ENCODE data around the gene B3GNT4. TPM values are rescaled to one million over a fixed set of nuclear protein-coding genes. Genes with fewer than 3 reads are reported as not detected.
A peak's percentile ranks its signal among the peaks of the same experiment; 100 is the strongest.

The B3GNT4 gene
- total and polyA plus RNA-seq, 2 of the 8 experiments (the other 6 are each of a cell fraction or from before 2014, with no cell fraction given) = 1.1 to 1.4 TPM

- DNase-seq (ENCODE audit: low read depth in 1 of 2, low spot score in 2 of 2) (peak; percentile 56 to 87), FAIRE-seq (peak; percentile 93)
- no peak overlapping the region for H3K14ac ChIP-seq (ENCODE audit: insufficient read length)
- no peaks in the 10 kb centered on the region for H3K23me2 ChIP-seq (ENCODE audit: low read depth, low read length)
- no peaks in the 10 kb centered on the region for H3K79me1 ChIP-seq (ENCODE audit: low read depth, low read length)
- no peak overlapping the region for H3K27ac ChIP-seq (ENCODE audit: low read depth, low read length)
- H4K8ac ChIP-seq (ENCODE audit: extremely low read depth, insufficient read depth, low read length) = no peak overlapping the region; the same call in 1 of the 2 replicates
- no peak overlapping the region for H3K56ac ChIP-seq (replicated peaks; ENCODE audit: insufficient read length, low read depth, low read length)
- H3K4me2 ChIP-seq (ENCODE audit: insufficient read depth in 1 of 2, low read depth in 2 of 2, low read length in 2 of 2) = no peak overlapping the region
- no peaks in the 10 kb centered on the region for H3K9me3 ChIP-seq (ENCODE audit: insufficient read depth in 2 of 2, low read depth in 1 of 2, low read length in 1 of 2)
- no peak overlapping the region for H2BK12ac ChIP-seq (ENCODE audit: low read depth, low read length)
- no peak overlapping the region for H4K91ac ChIP-seq (replicated peaks; ENCODE audit: insufficient read length, low read length)
- H2BK5ac ChIP-seq (ENCODE audit: low read depth, low read length) = no peak overlapping the region
- no peaks in the 10 kb centered on the region for H3K27me3 ChIP-seq (replicated peaks in 1 of 4; ENCODE audit: control insufficient read depth in 3 of 4, extremely low read depth in 1 of 4, insufficient read depth in 3 of 4, low read length in 3 of 4)
- peaks cover 0 to 4% (median under 1%) of the 10 kb centered on the region in 4 experiments; a peak in 2 of 7 replicates for H3K4me1 ChIP-seq (replicated peaks in 1 of 4; ENCODE audit: control insufficient read depth in 3 of 4, insufficient read depth in 4 of 4, low read length in 3 of 4)
- H4K20me1 ChIP-seq (replicated peaks in 1 of 2; ENCODE audit: control insufficient read depth in 1 of 2, insufficient read depth in 2 of 2, low read length in 2 of 2) = no peaks in the 10 kb centered on the region
- CTCF ChIA-PET (ENCODE audit: partially characterized antibody) = interaction anchor here (0.6 to 4.8 kb wide), 51 partner anchors 7 to 1540 kb away, joined by 3 to 27 read pairs (median 4); partner anchors contain the start of genes B3GNT4, IL31 and LRRC43
- H2AK5ac ChIP-seq (ENCODE audit: low read depth, low read length) = no peak overlapping the region
- H3K79me2 ChIP-seq (ENCODE audit: control insufficient read depth in 1 of 2, insufficient read depth in 2 of 2, low read length in 2 of 2) = no peaks in the 10 kb centered on the region
- no peaks in the 10 kb centered on the region for H3K36me3 ChIP-seq (ENCODE audit: control insufficient read depth in 2 of 4, insufficient read depth in 4 of 4, low read length in 3 of 4)
- no peak overlapping the region for H3K23ac ChIP-seq (ENCODE audit: insufficient read length)
- H3K4me3 ChIP-seq (ENCODE audit: extremely low read depth in 1 of 4, insufficient read depth in 2 of 4, low read depth in 3 of 4, low read length in 4 of 4) = no peak overlapping the region
- TF ChIP-seq SP1 (IDR thresholded peaks at IDR 0.05; ENCODE audit: low read depth, low read length) (no peak), POU5F1 (IDR thresholded peaks at IDR 0.05; ENCODE audit: low read depth, low read length) (no peak), CTBP2 (IDR thresholded peaks at IDR 0.05; ENCODE audit: borderline replicate concordance, insufficient read depth, insufficient read length, low read length) (no peak), RAD21 (IDR thresholded peaks at IDR 0.05 in 1 of 2, conservative IDR thresholded peaks at IDR 0.05 in 1 of 2; ENCODE audit: low read depth in 2 of 2, low read length in 2 of 2) (peak; percentile 91 to 92), CREB1 (IDR thresholded peaks at IDR 0.05) (peak; percentile 68), CTCF (IDR thresholded peaks at IDR 0.05; ENCODE audit: control extremely low read depth in 1 of 3, insufficient read depth in 1 of 3, low read depth in 1 of 3, low read length in 3 of 3) (peak; percentile 88 to 95 (median 91)), TCF12 (IDR thresholded peaks at IDR 0.05; ENCODE audit: low read depth, low read length) (0 out of 2 replicates have a peak, but pooled peaks have one; percentile 22)
- POLR2A ChIA-PET (ENCODE audit: partially characterized antibody) = interaction anchor here (0.6 to 1.6 kb wide), 3 partner anchors 15 to 60 kb away, joined by 3 to 6 read pairs (median 3); no protein-coding TSS in a partner anchor
- no peak overlapping the region for H3K4ac ChIP-seq (replicated peaks; ENCODE audit: insufficient read length, low read depth, low read length)
- no peak overlapping the region for H3K18ac ChIP-seq (ENCODE audit: extremely low read depth, low read length)
- peak overlapping the region; percentile 13; the same call in 1 of the 2 replicates for H2AFZ ChIP-seq (ENCODE audit: low read length)
- H2BK120ac ChIP-seq (replicated peaks; ENCODE audit: low read depth, low read length) = no peak overlapping the region
- no peak overlapping the region for H2BK15ac ChIP-seq (ENCODE audit: low read length)
- no peak overlapping the region for H3K9ac ChIP-seq (replicated peaks in 1 of 4; ENCODE audit: extremely low read depth in 1 of 4, low read depth in 3 of 4, low read length in 3 of 4)
- 64% methylated on average over 18 of the region's 18 CpGs; no CpG with 5 or more reads in 1 of the 2 experiments for WGBS, 2 experiments (ENCODE audit: extremely low coverage in 1 of 2, insufficient coverage in 1 of 2, insufficient read length in 1 of 2, insufficient replicate concordance in 2 of 2, low coverage in 1 of 2, low lambda C conversion rate in 2 of 2, missing lambda C conversion rate in 1 of 2)
- no peak overlapping the region for H4K5ac ChIP-seq (ENCODE audit: insufficient read length, low read depth, low read length)
- H2BK20ac ChIP-seq (ENCODE audit: low read length) = no peak overlapping the region
Observed at GRCh38 chr12:122190842-122191668, 12.5 kb upstream of the B3GNT4 start.

Measured in H1 (cell line).